ENCODE measurements around the gene UNC119. TPM values are rescaled to one million over a fixed set of nuclear protein-coding genes. Genes with fewer than 3 reads are reported as not detected.
"Not testable (repeated sequence)": the region's sequence is repeated elsewhere in the genome, so short reads cannot be mapped to it uniquely, and the experiment has no call there.

The UNC119 gene
- total RNA-seq, 2 donors from 2014 or later: 31.4 to 39.8 TPM

- H3K9ac ChIP-seq (ENCODE audit: low read depth in 2 of 2, low read length in 2 of 2): no peak overlapping the region
- H3K4me3 ChIP-seq: no peak overlapping the region
- H3K27ac ChIP-seq: no peak overlapping the region
- H3K4me1 ChIP-seq: peaks cover 11% of the 10 kb centered on the region
- H3K36me3 ChIP-seq: no peaks in the 10 kb centered on the region
- no peak for DNase-seq
- H3K27me3 ChIP-seq: no peaks in the 10 kb centered on the region
- TF ChIP-seq CTCF (IDR thresholded peaks at IDR 0.05): no peak
- intact Hi-C loops (cut with DNase I): no loop called here
- no peaks in the 10 kb centered on the region for H3K9me3 ChIP-seq
Observed at GRCh38 chr17:28523186-28523585, 29.2 kb downstream of the UNC119 start.

DNA sequence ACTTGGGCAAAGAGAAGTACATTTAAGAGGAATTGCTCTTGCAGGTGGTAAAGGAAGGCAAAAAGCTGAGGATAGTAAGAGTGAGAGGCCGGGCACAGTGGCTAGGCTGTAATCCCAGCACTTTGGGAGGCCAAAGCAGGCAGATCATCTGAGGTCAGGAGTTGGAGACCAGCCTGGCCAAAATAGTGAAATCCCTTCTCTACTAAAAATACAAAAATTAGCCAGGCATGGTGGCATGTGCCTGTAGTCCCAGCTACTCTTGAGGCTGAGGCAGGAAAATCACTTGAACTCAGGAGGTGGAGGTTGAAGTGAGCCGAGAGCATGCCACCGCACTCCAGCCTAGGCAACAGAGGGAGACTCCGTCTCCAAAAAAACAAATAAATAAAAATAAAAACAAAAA is 30.1 kb downstream of the UNC119 start:
- DNase-seq; H3K9me3 ChIP-seq; H3K27ac ChIP-seq; H3K4me1 ChIP-seq; H3K36me3 ChIP-seq; H3K27me3 ChIP-seq; H3K9ac ChIP-seq (ENCODE audit: low read depth in 2 of 2, low read length in 2 of 2); H3K4me3 ChIP-seq; intact Hi-C loops (cut with DNase I): not testable (repeated sequence)

DNA sequence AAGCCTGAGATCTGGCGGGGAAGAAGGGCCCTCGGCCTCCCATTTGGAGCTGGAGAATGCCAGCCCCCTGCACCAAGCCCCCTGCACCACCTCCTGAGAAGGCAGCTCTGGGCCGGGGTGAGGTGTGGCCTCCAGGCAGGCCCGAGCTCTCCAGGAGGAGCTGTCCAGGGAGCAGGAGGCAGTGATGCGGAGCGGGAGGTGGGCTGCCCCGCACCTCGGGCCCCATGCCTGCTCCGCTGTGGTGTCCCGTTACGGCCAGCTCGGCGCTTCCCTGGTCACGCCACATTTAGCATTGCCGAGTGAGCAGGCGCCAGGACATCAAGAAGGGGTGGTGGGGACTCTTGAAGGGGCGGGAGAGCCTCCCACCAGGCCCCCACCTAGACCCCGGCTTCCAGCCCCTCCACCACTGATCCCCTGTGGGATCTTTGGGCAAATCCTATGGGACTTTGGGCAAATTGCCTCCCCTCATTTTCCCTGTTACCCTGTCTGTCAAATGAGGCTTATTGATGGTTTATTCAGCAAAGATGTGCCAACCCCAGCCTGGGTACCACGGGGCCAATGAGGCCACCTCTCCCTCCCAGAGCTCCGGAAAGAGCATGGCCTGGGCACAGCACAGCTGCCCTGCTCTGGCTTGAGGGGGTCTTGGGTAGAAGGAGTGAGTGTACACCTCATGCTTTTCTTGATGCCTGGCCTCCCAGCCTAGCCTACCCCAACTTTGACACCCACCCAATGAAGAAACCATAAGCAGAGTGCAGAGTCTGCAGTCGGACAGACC is 30.9 kb downstream of the UNC119 start:
- peaks cover 7% of the 10 kb centered on the region for H3K4me1 ChIP-seq
- H3K27ac ChIP-seq: no peak overlapping the region
- H3K9ac ChIP-seq (ENCODE audit: low read depth in 2 of 2, low read length in 2 of 2): no peak overlapping the region
- no peaks in the 10 kb centered on the region for H3K27me3 ChIP-seq
- no peaks in the 10 kb centered on the region for H3K9me3 ChIP-seq
- no peak overlapping the region for H3K4me3 ChIP-seq
- intact Hi-C loops (cut with DNase I): no loop called here
- TF ChIP-seq CTCF (IDR thresholded peaks at IDR 0.05): no peak
- no peak for DNase-seq
- no peaks in the 10 kb centered on the region for H3K36me3 ChIP-seq

- H3K9ac ChIP-seq (ENCODE audit: low read depth in 2 of 2, low read length in 2 of 2): no peak overlapping the region
- H3K4me3 ChIP-seq: no peak overlapping the region
- no peak for DNase-seq
- H3K9me3 ChIP-seq: no peaks in the 10 kb centered on the region
- no peaks in the 10 kb centered on the region for H3K27me3 ChIP-seq
- no peaks in the 10 kb centered on the region for H3K36me3 ChIP-seq
- TF ChIP-seq CTCF (IDR thresholded peaks at IDR 0.05): no peak
- peaks cover 7% of the 10 kb centered on the region for H3K4me1 ChIP-seq
- intact Hi-C loops (cut with DNase I): no loop called here
- H3K27ac ChIP-seq: no peak overlapping the region
Observed at GRCh38 chr17:28520687-28521086, 31.7 kb downstream of the UNC119 start.

- no peak for DNase-seq
- intact Hi-C loops (cut with DNase I): no loop called here
- H3K9ac ChIP-seq (ENCODE audit: low read depth in 2 of 2, low read length in 2 of 2): no peak overlapping the region
Observed at GRCh38 chr17:28519236-28519635, 33.2 kb downstream of the UNC119 start.

More at GRCh38 chr17:28519236-28519635, 33.2 kb downstream of the UNC119 start:
- H3K36me3 ChIP-seq: no peaks in the 10 kb centered on the region
- no peaks in the 10 kb centered on the region for H3K9me3 ChIP-seq
- no peak for TF ChIP-seq CTCF (IDR thresholded peaks at IDR 0.05)
- no peaks in the 10 kb centered on the region for H3K27me3 ChIP-seq
- H3K27ac ChIP-seq: no peak overlapping the region
- H3K4me3 ChIP-seq: no peak overlapping the region
- peaks cover under 1% of the 10 kb centered on the region for H3K4me1 ChIP-seq

All from colonic mucosa (tissue), 4 donors.